ENCODE measurements around the gene MIAT.

DNA sequence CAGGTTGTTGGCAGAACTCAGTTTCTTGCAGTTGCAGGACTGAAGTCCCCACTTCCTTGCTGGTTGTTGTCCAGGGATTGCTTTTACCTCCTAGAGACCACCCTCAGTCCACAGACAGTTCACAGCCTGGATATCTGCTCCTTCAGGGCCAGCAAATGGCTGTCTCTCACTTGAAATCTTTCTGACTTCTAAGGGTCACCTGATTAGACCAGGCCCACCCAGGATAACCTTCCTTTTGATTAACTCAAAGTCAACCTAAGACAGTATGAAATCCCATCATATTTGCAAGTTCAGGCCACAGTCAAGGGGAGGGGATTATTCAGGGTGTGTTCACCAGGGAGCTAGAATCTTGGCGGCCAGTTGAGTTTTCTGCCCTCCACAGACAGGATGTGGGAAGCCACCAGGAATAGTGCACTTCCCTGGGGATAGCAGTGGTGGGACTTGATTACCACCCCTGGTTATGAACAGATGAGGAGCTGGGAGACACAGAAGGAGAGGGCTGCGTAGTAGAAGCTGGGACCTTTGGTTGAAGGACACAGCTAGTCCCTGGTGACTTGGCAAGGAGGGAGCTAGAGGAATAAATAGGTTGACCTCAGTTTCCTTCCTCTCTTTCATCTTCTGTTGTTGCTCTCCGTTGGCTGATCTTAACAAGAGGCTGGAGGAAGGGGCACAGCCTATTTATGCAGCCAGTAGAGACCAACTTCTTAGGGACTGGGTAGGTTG lies 33.4 kb downstream of the MIAT start:
- TF ChIP-seq, protein P1, sequence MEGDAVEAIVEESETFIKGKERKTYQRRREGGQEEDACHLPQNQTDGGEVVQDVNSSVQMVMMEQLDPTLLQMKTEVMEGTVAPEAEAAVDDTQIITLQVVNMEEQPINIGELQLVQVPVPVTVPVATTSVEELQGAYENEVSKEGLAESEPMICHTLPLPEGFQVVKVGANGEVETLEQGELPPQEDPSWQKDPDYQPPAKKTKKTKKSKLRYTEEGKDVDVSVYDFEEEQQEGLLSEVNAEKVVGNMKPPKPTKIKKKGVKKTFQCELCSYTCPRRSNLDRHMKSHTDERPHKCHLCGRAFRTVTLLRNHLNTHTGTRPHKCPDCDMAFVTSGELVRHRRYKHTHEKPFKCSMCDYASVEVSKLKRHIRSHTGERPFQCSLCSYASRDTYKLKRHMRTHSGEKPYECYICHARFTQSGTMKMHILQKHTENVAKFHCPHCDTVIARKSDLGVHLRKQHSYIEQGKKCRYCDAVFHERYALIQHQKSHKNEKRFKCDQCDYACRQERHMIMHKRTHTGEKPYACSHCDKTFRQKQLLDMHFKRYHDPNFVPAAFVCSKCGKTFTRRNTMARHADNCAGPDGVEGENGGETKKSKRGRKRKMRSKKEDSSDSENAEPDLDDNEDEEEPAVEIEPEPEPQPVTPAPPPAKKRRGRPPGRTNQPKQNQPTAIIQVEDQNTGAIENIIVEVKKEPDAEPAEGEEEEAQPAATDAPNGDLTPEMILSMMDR (IDR thresholded peaks at IDR 0.05; ENCODE audit: low read depth, low read length, missing input control), result no peak
- TF ChIP-seq, protein P2, sequence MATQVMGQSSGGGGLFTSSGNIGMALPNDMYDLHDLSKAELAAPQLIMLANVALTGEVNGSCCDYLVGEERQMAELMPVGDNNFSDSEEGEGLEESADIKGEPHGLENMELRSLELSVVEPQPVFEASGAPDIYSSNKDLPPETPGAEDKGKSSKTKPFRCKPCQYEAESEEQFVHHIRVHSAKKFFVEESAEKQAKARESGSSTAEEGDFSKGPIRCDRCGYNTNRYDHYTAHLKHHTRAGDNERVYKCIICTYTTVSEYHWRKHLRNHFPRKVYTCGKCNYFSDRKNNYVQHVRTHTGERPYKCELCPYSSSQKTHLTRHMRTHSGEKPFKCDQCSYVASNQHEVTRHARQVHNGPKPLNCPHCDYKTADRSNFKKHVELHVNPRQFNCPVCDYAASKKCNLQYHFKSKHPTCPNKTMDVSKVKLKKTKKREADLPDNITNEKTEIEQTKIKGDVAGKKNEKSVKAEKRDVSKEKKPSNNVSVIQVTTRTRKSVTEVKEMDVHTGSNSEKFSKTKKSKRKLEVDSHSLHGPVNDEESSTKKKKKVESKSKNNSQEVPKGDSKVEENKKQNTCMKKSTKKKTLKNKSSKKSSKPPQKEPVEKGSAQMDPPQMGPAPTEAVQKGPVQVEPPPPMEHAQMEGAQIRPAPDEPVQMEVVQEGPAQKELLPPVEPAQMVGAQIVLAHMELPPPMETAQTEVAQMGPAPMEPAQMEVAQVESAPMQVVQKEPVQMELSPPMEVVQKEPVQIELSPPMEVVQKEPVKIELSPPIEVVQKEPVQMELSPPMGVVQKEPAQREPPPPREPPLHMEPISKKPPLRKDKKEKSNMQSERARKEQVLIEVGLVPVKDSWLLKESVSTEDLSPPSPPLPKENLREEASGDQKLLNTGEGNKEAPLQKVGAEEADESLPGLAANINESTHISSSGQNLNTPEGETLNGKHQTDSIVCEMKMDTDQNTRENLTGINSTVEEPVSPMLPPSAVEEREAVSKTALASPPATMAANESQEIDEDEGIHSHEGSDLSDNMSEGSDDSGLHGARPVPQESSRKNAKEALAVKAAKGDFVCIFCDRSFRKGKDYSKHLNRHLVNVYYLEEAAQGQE (IDR thresholded peaks at IDR 0.05), result no peak
- TF ChIP-seq YY1 (IDR thresholded peaks at IDR 0.05) (no peak), JUND (IDR thresholded peaks at IDR 0.05) (no peak), RAD21 (IDR thresholded peaks at IDR 0.05) (no peak), TAF1 (conservative IDR thresholded peaks at IDR 0.05) (no peak), GABPA (IDR thresholded peaks at IDR 0.05 in 1 of 2, conservative IDR thresholded peaks at IDR 0.05 in 1 of 2) (no peak)
- TF ChIP-seq, protein P3, sequence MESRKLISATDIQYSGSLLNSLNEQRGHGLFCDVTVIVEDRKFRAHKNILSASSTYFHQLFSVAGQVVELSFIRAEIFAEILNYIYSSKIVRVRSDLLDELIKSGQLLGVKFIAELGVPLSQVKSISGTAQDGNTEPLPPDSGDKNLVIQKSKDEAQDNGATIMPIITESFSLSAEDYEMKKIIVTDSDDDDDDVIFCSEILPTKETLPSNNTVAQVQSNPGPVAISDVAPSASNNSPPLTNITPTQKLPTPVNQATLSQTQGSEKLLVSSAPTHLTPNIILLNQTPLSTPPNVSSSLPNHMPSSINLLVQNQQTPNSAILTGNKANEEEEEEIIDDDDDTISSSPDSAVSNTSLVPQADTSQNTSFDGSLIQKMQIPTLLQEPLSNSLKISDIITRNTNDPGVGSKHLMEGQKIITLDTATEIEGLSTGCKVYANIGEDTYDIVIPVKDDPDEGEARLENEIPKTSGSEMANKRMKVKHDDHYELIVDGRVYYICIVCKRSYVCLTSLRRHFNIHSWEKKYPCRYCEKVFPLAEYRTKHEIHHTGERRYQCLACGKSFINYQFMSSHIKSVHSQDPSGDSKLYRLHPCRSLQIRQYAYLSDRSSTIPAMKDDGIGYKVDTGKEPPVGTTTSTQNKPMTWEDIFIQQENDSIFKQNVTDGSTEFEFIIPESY (IDR thresholded peaks at IDR 0.05), result no peak
- TF ChIP-seq, protein P4, sequence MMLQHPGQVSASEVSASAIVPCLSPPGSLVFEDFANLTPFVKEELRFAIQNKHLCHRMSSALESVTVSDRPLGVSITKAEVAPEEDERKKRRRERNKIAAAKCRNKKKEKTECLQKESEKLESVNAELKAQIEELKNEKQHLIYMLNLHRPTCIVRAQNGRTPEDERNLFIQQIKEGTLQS (IDR thresholded peaks at IDR 0.05), result no peak
